SJSA1 (cell line): ENCODE results near the gene AIP. TPM values are rescaled to one million over a fixed set of nuclear protein-coding genes. Genes with fewer than 3 reads are reported as not detected.
"Not testable (repeated sequence)": the region's sequence is repeated elsewhere in the genome, so short reads cannot be mapped to it uniquely, and the experiment has no call there.

Experiments
- DNase-seq, 2 experiments: peaks; one replicate each; pipeline ENCODE4 v3.0.0-alpha.2; 2015 to 2020; ENCODE audit warnings: low spot score in 2 of 2, low read depth in 1 of 2
- H3K27ac ChIP-seq: fragments of 250-450 bp; sonication (Bioruptor Pico); 2 replicates; pipeline ENCODE4 v1.5.1; 2020; ENCODE audit warnings: mild to moderate bottlenecking, moderate library complexity
- H3K27me3 ChIP-seq: fragments of 250-450 bp; sonication (Bioruptor Pico); replicated peaks from 2 replicates; pipeline ENCODE4 v1.5.1; 2020; ENCODE audit warnings: mild to moderate bottlenecking, moderate library complexity
- H3K36me3 ChIP-seq: fragments of 250-450 bp; sonication (Bioruptor Pico); 2 replicates; pipeline ENCODE4 v1.5.1; 2020; ENCODE audit warnings: mild to moderate bottlenecking
- H3K4me1 ChIP-seq: fragments of 250-450 bp; sonication (Bioruptor Pico); replicated peaks from 2 replicates; pipeline ENCODE4 v1.6.1; 2021; ENCODE audit warnings: mild to moderate bottlenecking
- H3K4me3 ChIP-seq: fragments of 250-450 bp; sonication (Bioruptor Pico); 2 replicates; pipeline ENCODE4 v1.5.1; 2020; ENCODE audit warnings: mild to moderate bottlenecking
- H3K9me3 ChIP-seq: fragments of 250-450 bp; sonication (Bioruptor Pico); replicated peaks from 2 replicates; pipeline ENCODE4 v1.5.1; 2020; ENCODE audit warnings: mild to moderate bottlenecking
- total RNA-seq: library from RNA; depleted of rRNA; stranded (reverse); fragments of >200 nt; shearing (Covaris generic); gene quantifications from 2 replicates; pipeline ENCODE4 v1.2.3, GENCODE V29; 2014

The AIP gene
- total RNA-seq, 1 experiment from 2014 or later: 185 TPM

GRCh38 chr11:67455054-67455453 lies 27.8 kb upstream of the AIP start, which contains the start of gene CABP4:
CABP4 (plus strand) TSS chr11:67455354; CDS start chr11:67455424, 70 bp downstream.
- Histone ChIP-seq H3K4me3 (no peak within 1 kb of the TSS), H3K4me1 (no peaks in the 10 kb centered on the region), H3K27me3 (no peaks in the 10 kb centered on the region; the same call in 1 of the 2 replicates), H3K9me3 (no peaks in the 10 kb centered on the region; the same call in 1 of the 2 replicates), H3K27ac (no peak within 1 kb of the TSS), H3K36me3 (no peaks in the 10 kb centered on the region)
- DNase-seq: no peak

DNA sequence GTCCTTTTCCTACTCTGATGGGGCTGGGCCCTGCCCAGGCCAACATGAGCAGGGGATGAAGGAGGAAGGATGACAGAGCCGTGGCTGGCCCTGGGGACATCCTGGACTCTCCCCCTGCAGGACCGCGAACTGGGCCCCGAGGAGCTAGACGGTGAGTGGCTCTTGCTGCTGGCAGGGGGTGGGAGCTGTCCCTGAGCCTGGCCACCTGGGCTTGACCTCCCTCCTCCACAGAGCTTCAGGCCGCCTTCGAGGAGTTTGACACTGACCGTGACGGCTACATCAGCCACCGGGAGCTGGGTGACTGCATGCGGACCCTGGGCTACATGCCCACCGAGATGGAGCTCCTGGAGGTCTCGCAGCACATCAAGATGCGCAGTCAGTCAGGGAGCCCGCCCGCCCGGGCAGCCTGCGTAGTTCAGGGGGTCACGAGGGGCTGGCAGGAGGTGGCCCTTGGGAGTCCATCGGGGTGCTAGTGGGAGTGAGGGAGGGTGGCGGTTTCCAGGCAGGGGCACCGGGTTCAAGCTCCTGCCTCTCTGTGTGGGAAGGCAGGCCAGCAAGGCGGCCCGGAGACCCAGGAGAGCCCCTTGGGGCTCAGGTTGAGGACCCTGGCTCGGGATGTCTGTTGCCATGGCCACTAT lies 26.6 kb upstream of the AIP start:
- H3K9me3 ChIP-seq: no peaks in the 10 kb centered on the region; the same call in 1 of the 2 replicates
- no peaks in the 10 kb centered on the region; the same call in 1 of the 2 replicates for H3K27me3 ChIP-seq
- no peak overlapping the region for H3K27ac ChIP-seq
- no peaks in the 10 kb centered on the region for H3K4me1 ChIP-seq
- H3K36me3 ChIP-seq: no peaks in the 10 kb centered on the region
- no peak overlapping the region for H3K4me3 ChIP-seq
- no peak for DNase-seq

DNA sequence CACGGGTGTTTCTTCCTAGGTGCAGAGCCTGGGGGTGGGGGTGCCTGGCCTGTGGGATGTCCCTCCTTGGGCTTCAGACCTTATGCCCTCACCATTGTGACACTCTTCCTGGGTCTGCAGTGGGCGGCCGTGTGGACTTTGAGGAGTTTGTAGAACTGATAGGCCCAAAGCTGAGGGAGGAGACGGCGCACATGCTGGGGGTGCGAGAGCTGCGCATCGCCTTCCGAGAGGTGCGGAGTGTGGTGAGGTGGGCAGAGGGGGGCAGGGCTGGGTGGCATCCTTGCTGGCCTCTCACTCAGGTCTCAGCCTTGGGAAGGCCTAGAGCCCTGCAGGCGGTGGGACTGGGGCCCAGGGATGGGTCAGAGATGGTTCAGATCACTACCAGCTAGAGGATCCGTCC lies 25.4 kb upstream of the AIP start:
- no peak for DNase-seq
- no peaks in the 10 kb centered on the region for H3K4me1 ChIP-seq
- H3K9me3 ChIP-seq: no peaks in the 10 kb centered on the region; the same call in 1 of the 2 replicates

GRCh38 chr11:67458266-67458665 lies 24.6 kb upstream of the AIP start:
- H3K4me3 ChIP-seq: no peak overlapping the region
- no peaks in the 10 kb centered on the region; the same call in 1 of the 2 replicates for H3K9me3 ChIP-seq
- H3K4me1 ChIP-seq: no peaks in the 10 kb centered on the region

More for the DNA sequence above, 25.4 kb upstream of the AIP start:
- no peaks in the 10 kb centered on the region for H3K36me3 ChIP-seq
- H3K27ac ChIP-seq: no peak overlapping the region
- H3K27me3 ChIP-seq: no peaks in the 10 kb centered on the region; the same call in 1 of the 2 replicates
- no peak overlapping the region for H3K4me3 ChIP-seq

GRCh38 chr11:67463186-67463585 lies 19.6 kb upstream of the AIP start:
- no peaks in the 10 kb centered on the region for H3K27me3 ChIP-seq
- no peak overlapping the region for H3K27ac ChIP-seq
- H3K36me3 ChIP-seq: peaks cover 6% of the 10 kb centered on the region; the same call in 1 of the 2 replicates
- no peaks in the 10 kb centered on the region for H3K9me3 ChIP-seq
- no peak overlapping the region for H3K4me3 ChIP-seq
- DNase-seq: no peak
- peaks cover 15% of the 10 kb centered on the region for H3K4me1 ChIP-seq

More at GRCh38 chr11:67458266-67458665, 24.6 kb upstream of the AIP start:
- Histone ChIP-seq H3K27ac (no peak overlapping the region), H3K27me3 (no peaks in the 10 kb centered on the region; the same call in 1 of the 2 replicates), H3K36me3 (no peaks in the 10 kb centered on the region)
- DNase-seq: no peak

- peak overlapping the region; percentile 48 for H3K27ac ChIP-seq
- H3K27me3 ChIP-seq: no peaks in the 10 kb centered on the region
- H3K9me3 ChIP-seq: 0 out of 2 replicates have a peak, but pooled peaks cover 2% of the 10 kb centered on the region
- H3K4me3 ChIP-seq: no peak overlapping the region
- H3K4me1 ChIP-seq: peaks cover 21% of the 10 kb centered on the region
- peaks cover 8% of the 10 kb centered on the region for H3K36me3 ChIP-seq
- DNase-seq: peak; percentile 73 to 95
These were observed 19.0 kb upstream of the AIP start for GRCh38 chr11:67463680-67464410.

GRCh38 chr11:67464411-67465188 lies 18.2 kb upstream of the AIP start:
- Histone ChIP-seq H3K36me3 (peaks cover 9% of the 10 kb centered on the region), H3K4me3 (no peak overlapping the region), H3K4me1 (peaks cover 26% of the 10 kb centered on the region), H3K27ac (peak overlapping the region; percentile 48), H3K27me3 (no peaks in the 10 kb centered on the region), H3K9me3 (0 out of 2 replicates have a peak, but pooled peaks cover 2% of the 10 kb centered on the region)
- no peak for DNase-seq

DNA sequence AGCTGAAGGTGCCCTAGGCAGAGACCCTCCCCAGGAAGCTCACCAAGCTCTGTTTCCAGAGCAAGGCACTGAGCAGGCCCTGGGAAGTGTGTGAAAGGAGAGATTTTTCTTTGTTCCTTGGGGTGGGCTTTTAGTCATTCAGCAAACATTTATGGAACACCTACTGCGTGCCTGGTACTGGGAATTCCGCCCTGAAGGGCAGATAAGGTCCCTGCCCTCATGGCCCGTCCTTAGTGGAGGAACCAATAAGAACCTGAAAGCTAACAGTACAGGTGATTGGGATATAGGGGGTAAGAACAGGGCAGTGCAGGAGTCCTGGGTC lies 17.7 kb upstream of the AIP start:
- peaks cover 29% of the 10 kb centered on the region for H3K4me1 ChIP-seq
- no peak for DNase-seq
- H3K27ac ChIP-seq: no peak overlapping the region
- no peaks in the 10 kb centered on the region for H3K27me3 ChIP-seq
- H3K36me3 ChIP-seq: peaks cover 9% of the 10 kb centered on the region
- no peak overlapping the region for H3K4me3 ChIP-seq
- 0 out of 2 replicates have a peak, but pooled peaks cover 2% of the 10 kb centered on the region for H3K9me3 ChIP-seq

DNA sequence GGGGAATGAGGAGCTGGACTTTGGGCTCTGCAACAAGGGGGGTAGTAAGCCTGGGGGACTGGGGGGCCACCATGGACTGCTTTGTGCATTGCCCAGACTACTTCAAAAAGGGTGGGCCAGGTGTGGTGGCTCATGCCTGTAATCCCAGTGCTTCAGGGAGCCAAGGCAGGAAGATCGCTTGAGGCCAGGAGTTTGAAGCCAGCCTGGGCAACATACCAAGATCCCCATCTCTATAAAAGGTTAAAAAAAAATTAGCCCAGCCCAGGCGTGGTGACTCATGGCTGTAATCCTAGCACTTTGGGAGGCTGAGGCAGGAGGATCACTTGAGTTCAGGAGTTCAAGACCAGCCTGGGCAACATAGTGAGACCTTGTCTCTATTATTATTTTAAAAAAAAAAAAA lies 17.3 kb upstream of the AIP start:
- H3K36me3 ChIP-seq, H3K4me3 ChIP-seq, H3K27ac ChIP-seq, H3K27me3 ChIP-seq, DNase-seq, H3K9me3 ChIP-seq: not testable (repeated sequence)
- peaks cover 29% of the 10 kb centered on the region for H3K4me1 ChIP-seq

GRCh38 chr11:67466367-67466766 lies 16.5 kb upstream of the AIP start:
- Histone ChIP-seq H3K36me3 (peaks cover 9% of the 10 kb centered on the region), H3K27ac (no peak overlapping the region)
- no peak for DNase-seq

DNA sequence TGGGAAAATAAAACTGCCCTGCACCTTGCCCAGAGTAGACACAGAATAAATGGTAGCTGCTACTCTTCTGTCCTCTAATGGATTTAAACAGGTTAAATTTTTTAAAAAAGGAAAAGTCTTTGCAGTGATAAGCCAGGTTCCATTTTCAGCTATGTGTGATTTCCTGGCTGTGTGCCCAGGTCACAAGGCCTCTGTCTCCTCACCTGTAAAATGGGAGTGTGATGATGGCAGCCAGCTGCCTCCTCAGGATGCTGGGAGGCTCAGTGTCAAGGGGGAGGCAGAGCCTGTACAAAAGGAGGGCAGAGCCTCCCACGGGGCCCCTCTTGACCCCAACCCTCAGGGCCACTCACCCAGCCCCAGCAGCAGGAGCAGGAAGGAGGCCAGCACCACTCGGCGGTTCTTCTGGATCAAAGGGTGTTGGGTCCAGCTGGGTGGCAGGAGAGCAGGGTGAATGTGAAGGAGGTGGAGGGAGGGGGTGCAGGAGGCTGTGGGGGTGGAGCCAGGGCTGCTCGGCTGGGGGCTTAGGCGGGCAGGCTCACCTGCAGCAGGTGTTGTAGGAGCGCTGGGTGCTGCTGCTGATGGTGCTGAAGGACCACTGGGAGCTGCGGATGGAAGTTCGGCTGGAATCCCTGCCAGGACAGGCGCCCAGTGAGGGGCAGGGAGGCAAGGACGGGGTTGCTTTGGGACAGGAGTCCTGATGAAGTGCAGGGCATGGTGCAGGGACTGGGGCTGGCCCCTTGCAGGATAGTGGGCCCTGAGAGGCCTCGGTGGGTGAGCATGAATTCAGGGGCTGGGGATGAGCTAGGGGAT lies 15.7 kb upstream of the AIP start:
- DNase-seq: no peak
- no peak overlapping the region for H3K27ac ChIP-seq
- H3K9me3 ChIP-seq: 0 out of 2 replicates have a peak, but pooled peaks cover 2% of the 10 kb centered on the region
- H3K4me3 ChIP-seq: no peak overlapping the region
- peaks cover 29% of the 10 kb centered on the region for H3K4me1 ChIP-seq
- peaks cover 9% of the 10 kb centered on the region for H3K36me3 ChIP-seq
- H3K27me3 ChIP-seq: no peaks in the 10 kb centered on the region

More at GRCh38 chr11:67466367-67466766, 16.5 kb upstream of the AIP start:
- 0 out of 2 replicates have a peak, but pooled peaks cover 2% of the 10 kb centered on the region for H3K9me3 ChIP-seq
- no peak overlapping the region for H3K4me3 ChIP-seq
- H3K27me3 ChIP-seq: no peaks in the 10 kb centered on the region
- H3K4me1 ChIP-seq: peaks cover 29% of the 10 kb centered on the region

DNA sequence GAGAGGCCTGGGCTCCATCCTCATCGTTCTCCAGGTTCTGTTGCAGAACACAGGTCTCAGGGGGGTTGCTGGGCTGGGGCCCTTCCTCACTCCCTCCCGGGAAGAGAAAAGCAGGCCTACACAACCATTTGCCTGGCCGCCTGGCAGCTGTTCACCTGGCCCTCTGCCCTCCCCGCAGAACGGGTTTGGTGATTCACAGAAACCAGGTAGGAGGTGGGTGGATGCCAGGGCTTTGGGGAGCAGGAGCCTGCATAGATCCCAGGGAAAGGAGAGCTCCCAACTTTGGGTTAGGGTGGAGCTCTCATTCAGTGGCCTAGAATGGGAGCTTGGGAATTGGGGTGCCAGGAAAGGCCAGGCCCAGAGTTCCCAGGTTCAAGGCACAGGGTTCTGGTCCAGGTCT lies 14.8 kb upstream of the AIP start:
- 0 out of 2 replicates have a peak, but pooled peaks cover 2% of the 10 kb centered on the region for H3K9me3 ChIP-seq
- DNase-seq: no peak
- H3K4me3 ChIP-seq: peak overlapping the region; percentile 89
- H3K27me3 ChIP-seq: no peaks in the 10 kb centered on the region
- peaks cover 29% of the 10 kb centered on the region for H3K4me1 ChIP-seq
- peaks cover 9% of the 10 kb centered on the region for H3K36me3 ChIP-seq
- H3K27ac ChIP-seq: no peak overlapping the region

GRCh38 chr11:67468456-67468758 lies 14.4 kb upstream of the AIP start:
- 0 out of 2 replicates have a peak, but pooled peaks cover 2% of the 10 kb centered on the region for H3K9me3 ChIP-seq
- peak overlapping the region; percentile 10; the same call in 1 of the 2 replicates for H3K27ac ChIP-seq
- peaks cover under 1% of the 10 kb centered on the region; the same call in 1 of the 2 replicates for H3K27me3 ChIP-seq
- peaks cover 9% of the 10 kb centered on the region for H3K36me3 ChIP-seq
- peak overlapping the region; percentile 89 for H3K4me3 ChIP-seq
- no peak for DNase-seq
- H3K4me1 ChIP-seq: peaks cover 29% of the 10 kb centered on the region
